ENCODE results near the gene C3orf18. TPM values are rescaled to one million over a fixed set of nuclear protein-coding genes. Genes with fewer than 3 reads are reported as not detected.
A peak's percentile ranks its signal among the peaks of the same experiment; 100 is the strongest.

The C3orf18 gene
- total RNA-seq, 1 donor from 2014 or later: 7.2 TPM

- Histone ChIP-seq H3K27me3 (ENCODE audit: insufficient read depth, low read length) (no peaks in the 10 kb centered on the region), H3K9ac (ENCODE audit: low read length) (no peak overlapping the region), H4K20me1 (ENCODE audit: insufficient read depth, low read length) (no peaks in the 10 kb centered on the region), H3K4me2 (ENCODE audit: low read length) (no peak overlapping the region), H3K4me1 (ENCODE audit: insufficient read depth, low read length) (no peaks in the 10 kb centered on the region), H3K79me2 (ENCODE audit: insufficient read depth, low read length) (no peaks in the 10 kb centered on the region), H3K36me3 (ENCODE audit: insufficient read depth, low read length) (no peaks in the 10 kb centered on the region), H2AFZ (ENCODE audit: low read depth, low read length) (no peak overlapping the region), H3K9me3 (ENCODE audit: insufficient read depth, low read depth, low read length) (no peaks in the 10 kb centered on the region), H3K4me3 (ENCODE audit: insufficient read depth, low read depth, low read length) (no peak overlapping the region), H3K27ac (ENCODE audit: low read depth, low read length) (no peak overlapping the region)
- Mint-ChIP-seq H3K4me1 (ENCODE audit: low read depth, unreplicated experiment) (no peaks in the 10 kb centered on the region), H3K27me3 (ENCODE audit: low read depth, unreplicated experiment) (peaks cover 13% of the 10 kb centered on the region), H3K36me3 (ENCODE audit: low read depth, unreplicated experiment) (peaks cover 4% of the 10 kb centered on the region), H3K27ac (ENCODE audit: unreplicated experiment) (no peak overlapping the region), H3K4me3 (ENCODE audit: unreplicated experiment) (no peak overlapping the region), H3K9me3 (ENCODE audit: unreplicated experiment) (no peaks in the 10 kb centered on the region)
- no peak for DNase-seq (ENCODE audit: low read depth)
- TF ChIP-seq CTCF (IDR thresholded peaks at IDR 0.05; ENCODE audit: insufficient read depth, low read depth, low read length) (no peak), EZH2 (IDR thresholded peaks at IDR 0.05; ENCODE audit: insufficient read depth, low read length) (no peak)
- no peak for FAIRE-seq
Measured at GRCh38 chr3:50545781-50546180, 21.8 kb downstream of the C3orf18 start.

GRCh38 chr3:50542177-50543034 lies 25.1 kb downstream of the C3orf18 start:
- Histone ChIP-seq H3K9me3 (ENCODE audit: insufficient read depth, low read depth, low read length) (no peaks in the 10 kb centered on the region), H3K27ac (ENCODE audit: low read depth, low read length) (no peak overlapping the region), H3K4me2 (ENCODE audit: low read length) (no peak overlapping the region), H2AFZ (ENCODE audit: low read depth, low read length) (no peak overlapping the region), H3K79me2 (ENCODE audit: insufficient read depth, low read length) (no peaks in the 10 kb centered on the region), H3K36me3 (ENCODE audit: insufficient read depth, low read length) (no peaks in the 10 kb centered on the region), H4K20me1 (ENCODE audit: insufficient read depth, low read length) (no peaks in the 10 kb centered on the region), H3K4me3 (ENCODE audit: insufficient read depth, low read depth, low read length) (no peak overlapping the region), H3K9ac (ENCODE audit: low read length) (no peak overlapping the region), H3K27me3 (ENCODE audit: insufficient read depth, low read length) (peaks cover 12% of the 10 kb centered on the region), H3K4me1 (ENCODE audit: insufficient read depth, low read length) (no peaks in the 10 kb centered on the region)
- TF ChIP-seq EZH2 (IDR thresholded peaks at IDR 0.05; ENCODE audit: insufficient read depth, low read length) (no peak), CTCF (IDR thresholded peaks at IDR 0.05; ENCODE audit: insufficient read depth, low read depth, low read length) (peak; percentile 92)
- FAIRE-seq (no peak), DNase-seq (ENCODE audit: low read depth) (peak; percentile 16)
- H3K36me3 Mint-ChIP-seq (ENCODE audit: low read depth, unreplicated experiment): peaks cover 9% of the 10 kb centered on the region
- H3K27ac Mint-ChIP-seq (ENCODE audit: unreplicated experiment): no peak overlapping the region
- no peaks in the 10 kb centered on the region for H3K9me3 Mint-ChIP-seq (ENCODE audit: unreplicated experiment)
- peaks cover 38% of the 10 kb centered on the region for H3K27me3 Mint-ChIP-seq (ENCODE audit: low read depth, unreplicated experiment)
- no peak overlapping the region for H3K4me3 Mint-ChIP-seq (ENCODE audit: unreplicated experiment)
- peaks cover 5% of the 10 kb centered on the region for H3K4me1 Mint-ChIP-seq (ENCODE audit: low read depth, unreplicated experiment)
